Non-pigmented ciliary epithelial cell (primary cell): ENCODE measurements around the gene MSLN.

ENCODE experiments used
- DNase-seq: peaks from one replicate; pipeline ENCODE4 v3.0.0-alpha.2; 2010; ENCODE audit warnings: low read depth

MSLN gene

DNA sequence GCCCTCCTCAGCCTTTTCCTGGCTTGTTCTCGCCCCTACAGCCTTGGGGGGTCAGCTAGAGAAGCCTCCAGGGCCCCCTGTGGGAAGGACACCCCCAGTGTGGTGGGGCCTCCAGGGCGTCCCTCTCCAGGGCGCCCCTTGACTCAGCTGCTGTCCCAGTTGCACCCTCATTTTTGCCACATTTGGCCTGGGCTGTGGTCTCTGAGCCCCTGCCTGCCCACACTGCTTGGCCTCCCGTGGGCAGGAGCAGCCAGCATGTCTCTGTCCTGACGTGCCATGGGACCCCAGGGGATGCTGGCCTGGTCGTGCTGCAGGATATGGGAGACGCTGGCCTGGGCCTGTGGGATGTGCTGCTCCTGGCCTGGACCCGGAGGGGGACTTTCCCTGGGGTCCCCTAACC is 32.9 kb downstream of the MSLN start:
- DNase-seq: no peak

DNA sequence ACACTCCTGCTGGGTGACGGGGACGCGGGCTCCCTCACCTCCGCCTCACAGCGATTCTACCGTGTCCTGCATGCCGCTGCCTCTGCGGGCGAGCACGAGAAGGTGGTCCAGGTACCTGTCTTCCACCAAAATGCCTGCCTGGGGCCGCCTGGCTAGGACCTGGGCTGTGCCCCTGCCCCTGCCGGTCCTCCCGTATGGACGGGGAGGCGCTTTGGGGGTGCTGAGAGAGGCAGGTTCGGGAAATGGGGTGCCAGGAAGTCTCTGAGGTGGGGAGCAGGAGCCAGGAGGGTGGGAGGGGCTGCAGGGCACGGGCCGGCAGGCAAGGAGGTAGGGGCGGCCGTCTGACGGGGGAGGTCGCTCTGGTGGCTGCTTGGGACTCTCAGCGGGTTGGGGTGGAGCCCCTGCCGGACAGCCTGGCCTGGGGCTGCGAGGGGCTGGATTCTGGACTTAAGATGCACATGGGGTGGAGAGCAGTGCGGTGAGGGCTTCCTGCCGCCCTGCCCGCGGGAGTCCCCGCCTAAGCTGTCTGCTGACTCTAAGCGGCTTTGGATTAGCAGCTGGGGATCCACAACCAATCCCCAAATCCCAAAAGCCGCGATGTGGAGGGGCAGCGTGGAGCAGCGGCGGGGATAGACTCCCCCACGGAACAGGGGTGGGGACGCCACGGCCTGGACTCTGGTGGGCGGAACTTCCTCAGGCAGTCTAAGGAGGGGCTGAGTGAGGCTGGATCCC is 33.7 kb downstream of the MSLN start:
- DNase-seq: no peak

DNA sequence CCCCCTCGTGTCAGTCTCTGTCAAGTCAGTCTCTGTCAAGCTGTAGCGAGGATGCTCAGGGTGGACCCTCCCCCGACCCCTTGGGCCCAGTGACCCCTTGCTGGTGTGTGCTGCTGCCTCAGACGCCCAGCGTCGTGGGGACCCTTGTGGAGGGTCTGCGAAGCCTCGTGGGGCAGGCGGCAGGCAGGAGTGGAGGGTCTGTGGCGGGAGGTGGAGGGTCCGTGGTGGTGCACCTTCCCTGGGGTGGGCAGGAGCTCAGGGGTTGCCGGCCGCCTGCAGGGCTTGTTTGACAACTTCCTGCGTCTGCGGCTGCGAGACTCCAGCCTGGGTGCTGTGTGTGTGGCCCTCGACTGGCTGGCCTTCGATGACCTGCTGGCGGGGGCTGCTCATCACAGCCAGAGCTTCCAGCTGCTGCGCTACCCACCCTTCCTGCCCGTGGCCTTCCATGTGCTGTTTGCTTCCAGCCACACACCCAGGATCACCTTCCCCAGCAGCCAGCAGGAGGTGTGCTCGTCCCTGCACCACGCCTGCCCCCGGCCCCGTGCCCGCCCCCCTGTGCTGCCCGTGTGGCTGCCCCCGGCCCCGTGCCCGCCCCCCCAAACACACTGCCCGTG is 34.4 kb downstream of the MSLN start:
- DNase-seq: no peak

DNA sequence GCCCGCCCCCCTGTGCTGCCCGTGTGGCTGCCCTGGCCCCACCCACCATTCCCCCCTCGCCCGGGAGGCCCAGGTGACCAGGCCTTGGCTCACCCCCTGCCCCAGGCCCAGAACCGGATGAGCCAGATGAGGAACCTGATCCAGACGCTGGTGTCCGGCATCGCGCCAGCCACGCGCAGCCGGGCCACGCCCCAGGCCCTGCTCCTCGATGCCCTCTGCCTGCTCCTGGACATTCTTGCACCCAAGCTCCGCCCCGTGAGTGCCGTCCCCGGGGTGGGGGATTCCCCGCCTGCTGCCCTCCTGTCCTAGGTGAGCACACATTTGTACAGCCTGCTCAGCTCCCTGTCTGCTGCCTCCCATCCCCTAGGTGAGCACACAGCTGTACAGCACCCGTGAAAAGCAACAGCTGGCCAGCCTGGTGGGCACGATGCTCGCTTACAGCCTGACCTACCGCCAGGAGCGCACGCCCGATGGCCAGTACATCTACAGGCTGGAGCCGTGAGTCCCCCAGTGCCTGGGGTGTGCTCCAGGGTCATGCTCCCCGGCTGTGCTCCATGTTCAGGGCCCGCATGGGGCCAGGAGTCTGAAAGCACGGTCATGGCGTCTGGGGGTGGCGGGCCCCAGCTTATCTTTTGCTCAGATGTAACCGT is 35.2 kb downstream of the MSLN start:
- no peak for DNase-seq

DNA sequence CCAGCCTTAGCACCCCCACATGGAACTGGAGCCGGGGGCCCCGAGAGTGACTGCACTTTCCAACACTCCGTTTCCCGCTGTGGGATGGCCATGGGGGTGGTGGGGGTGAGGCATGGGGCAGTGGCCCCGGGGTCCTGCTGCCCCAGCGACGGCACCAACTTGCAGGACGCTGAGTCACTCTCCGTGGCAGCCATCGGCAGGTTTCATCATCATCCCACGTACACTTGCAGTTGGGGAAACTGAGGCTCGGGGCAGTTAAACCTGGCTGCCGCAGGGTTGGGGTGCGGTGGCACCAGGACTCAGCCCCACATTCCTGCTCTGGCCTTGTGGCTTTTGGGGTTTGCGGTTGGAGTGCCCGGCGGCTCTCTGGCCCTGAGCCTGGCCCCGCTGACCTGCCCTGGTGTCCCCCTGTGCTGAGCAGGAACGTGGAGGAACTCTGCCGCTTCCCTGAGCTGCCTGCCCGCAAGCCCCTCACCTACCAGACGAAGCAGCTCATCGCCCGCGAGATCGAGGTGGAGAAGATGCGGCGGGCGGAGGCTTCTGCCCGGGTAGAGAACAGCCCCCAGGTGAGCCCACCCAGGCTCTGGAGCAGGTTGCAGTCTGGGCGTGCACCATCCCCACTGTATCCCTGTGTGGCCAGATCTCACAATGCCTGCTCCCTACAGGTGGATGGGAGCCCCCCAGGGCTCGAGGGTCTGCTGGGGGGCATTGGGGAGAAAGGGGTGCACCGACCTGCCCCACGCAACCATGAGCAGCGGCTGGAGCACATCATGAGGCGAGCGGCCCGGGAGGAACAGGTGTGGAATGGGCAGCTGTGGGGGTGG is 36.0 kb downstream of the MSLN start:
- DNase-seq: no peak

DNA sequence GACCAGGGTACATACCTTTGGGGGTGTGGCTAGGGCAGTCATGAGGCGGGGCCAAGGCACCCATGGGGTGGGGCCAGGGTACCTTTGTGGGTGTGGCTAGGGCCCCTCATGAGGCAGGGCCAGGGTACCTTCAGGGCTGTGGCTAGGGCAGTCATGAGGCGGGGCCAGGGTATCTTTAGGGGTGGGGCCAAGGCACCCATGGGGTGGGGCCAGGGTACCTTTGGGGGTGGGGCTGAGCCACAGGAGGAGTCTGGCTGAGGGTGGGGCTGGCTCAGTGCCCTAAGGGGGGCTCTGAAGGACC is 36.5 kb downstream of the MSLN start:
- DNase-seq: no peak

DNA sequence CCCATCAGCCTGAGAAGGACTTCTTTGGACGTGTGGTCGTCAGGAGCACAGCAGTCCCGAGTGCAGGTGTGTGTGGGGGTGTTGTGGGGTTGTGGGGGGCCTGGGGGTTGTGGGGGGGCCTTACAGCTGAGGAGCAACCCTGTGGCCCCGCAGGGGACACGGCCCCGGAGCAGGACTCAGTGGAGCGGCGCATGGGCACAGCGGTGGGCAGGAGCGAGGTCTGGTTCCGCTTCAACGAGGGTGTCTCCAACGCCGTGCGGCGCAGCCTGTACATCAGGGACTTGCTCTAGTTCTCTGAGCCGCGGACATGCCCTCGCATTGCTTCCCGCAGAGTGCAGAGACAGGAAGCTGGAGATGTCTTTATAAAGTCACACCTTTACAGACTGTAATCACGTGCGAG is 37.2 kb downstream of the MSLN start:
- DNase-seq: no peak

DNA sequence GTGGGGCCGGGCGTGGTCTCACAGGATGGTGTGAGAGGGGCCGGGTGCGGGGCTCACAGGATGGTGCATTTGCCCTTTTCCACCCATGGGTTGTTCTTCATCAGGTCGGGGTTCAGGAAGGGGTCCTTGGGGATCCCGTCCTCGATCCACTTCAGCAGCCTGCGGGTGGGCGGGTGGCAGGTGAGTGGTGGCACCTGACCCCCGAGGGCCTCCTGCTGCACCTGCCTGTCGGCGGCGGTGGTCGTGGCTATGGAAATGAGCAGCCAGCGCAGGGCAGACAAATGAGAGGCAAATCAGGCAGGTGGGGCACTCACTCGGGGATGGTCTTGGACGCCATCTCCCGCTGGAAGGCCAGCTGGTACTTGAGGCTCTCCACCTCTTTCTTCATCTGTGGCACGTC is 38.1 kb downstream of the MSLN start:
- no peak for DNase-seq

DNA sequence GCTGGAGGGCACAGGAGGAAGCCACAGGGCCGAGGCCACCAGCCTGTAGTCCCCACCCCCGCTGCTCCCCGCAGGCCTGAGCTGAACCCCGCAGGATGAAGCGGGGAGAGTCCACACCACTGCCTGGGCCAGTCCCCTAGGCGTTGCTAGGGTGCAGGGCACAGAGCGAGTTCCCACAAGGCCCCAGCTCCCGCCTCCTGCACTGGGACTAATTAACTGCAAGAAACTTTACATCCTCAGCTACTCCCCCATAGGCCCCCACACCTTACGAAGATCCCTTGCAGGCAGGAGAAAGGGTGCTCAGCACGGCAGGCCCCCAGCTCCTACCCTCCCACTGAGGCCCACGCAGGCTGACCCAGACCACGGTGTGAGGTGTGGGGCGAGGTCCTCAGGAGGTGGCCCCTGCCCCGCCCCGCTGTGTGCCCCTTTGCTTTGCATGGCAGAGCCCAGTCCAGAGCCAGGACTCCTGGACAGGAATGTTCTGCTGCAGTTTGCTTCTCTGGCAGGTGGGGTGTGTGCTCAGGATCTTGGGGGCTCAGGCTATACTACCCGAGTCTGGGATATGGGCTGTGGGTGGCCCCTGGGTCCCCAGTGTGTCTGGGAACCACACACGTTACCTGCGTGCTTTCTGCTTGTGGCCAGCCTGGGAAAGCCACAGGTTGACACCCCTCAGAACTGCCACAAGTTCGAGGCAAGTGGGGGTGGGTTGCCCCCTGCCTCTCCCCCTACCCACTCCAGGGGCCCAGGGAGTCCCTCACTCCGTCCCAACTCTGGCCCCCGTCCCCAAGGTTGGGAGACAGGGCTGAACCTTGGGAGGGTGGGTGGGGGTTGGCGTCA is 38.8 kb downstream of the MSLN start:
- DNase-seq: no peak

DNA sequence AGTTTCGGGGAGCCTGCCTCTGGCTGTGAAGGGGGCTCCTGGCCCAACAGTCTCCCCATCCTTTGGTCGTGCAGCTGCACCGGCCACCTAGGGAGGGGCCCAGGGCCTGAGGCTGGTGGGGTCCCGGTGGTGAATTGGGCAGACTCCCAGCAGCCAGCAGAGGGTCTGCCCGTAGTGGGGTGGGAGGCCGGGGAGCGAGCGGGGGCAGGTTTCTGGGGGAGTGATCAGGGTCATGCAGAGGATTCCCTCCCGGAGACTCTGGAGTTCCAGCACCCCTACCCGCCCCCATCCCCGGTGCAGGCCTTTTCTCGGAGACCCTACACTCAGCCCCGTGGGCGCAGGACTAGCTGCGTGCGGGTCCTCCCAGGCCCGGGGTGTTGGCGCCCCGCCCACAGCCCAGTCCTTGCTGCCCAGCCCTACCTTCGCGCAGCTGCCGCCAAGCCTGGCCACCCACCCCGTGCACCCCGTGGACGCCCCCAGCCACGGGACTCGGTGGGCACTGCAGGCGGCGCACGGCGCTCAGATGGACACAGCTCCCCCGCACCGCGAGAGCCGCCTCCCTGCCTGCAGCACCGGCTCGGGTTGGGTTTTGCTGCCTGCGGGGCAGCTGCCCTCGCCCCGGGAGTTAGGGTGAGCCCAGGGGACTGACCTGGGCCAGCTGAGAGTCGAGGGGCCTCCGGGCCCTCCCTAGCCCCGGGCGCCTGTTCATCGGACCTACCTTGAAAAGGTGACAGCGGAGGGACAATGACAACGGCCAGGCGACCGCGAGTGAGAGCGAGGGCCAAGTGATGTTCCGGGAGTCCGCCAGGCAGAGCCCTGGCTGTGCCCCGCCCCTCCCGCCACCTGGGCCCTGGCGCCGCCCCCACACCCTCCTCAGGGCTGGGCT is 39.7 kb downstream of the MSLN start, which contains the start of gene GNG13:
Gene GNG13 (minus strand): TSS at position 787 of the 886 bp plus-strand sequence. CDS start 1,657 bp downstream, outside the sequence.
- no peak for DNase-seq

DNA sequence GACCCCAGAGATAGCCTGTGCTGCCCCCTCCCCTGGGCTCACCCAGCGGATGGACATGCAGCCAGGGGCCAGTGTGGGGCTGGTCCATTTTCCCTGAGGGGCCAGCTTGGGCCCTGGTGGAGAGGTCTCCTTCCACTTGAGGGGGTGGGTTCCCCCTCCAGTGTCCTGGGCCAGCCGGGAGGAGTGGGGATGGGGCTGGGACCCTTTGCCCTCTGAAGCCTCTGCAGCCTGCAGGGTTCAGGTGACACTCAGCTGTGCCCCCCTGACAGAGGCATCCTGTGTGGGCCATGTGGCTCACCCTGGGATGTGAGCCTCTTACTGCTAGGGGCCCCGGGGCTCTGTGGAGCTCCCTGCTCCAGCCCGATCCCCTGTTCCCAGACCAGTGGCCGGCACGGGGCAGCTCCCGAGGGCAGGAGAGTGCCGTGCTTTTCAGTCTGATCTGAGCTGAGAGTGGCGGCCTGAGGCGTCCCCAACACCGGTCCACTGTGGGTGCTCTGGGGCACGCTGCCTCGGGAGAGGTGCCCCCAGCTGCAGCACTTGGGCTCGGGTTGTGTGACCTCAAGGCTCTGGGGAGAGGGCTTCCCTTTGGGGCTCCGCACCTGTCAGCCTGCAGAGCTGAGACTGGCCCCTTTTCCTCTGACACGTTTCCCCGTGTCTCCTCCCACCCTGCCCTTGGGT is 40.4 kb downstream of the MSLN start:
- DNase-seq: no peak

DNA sequence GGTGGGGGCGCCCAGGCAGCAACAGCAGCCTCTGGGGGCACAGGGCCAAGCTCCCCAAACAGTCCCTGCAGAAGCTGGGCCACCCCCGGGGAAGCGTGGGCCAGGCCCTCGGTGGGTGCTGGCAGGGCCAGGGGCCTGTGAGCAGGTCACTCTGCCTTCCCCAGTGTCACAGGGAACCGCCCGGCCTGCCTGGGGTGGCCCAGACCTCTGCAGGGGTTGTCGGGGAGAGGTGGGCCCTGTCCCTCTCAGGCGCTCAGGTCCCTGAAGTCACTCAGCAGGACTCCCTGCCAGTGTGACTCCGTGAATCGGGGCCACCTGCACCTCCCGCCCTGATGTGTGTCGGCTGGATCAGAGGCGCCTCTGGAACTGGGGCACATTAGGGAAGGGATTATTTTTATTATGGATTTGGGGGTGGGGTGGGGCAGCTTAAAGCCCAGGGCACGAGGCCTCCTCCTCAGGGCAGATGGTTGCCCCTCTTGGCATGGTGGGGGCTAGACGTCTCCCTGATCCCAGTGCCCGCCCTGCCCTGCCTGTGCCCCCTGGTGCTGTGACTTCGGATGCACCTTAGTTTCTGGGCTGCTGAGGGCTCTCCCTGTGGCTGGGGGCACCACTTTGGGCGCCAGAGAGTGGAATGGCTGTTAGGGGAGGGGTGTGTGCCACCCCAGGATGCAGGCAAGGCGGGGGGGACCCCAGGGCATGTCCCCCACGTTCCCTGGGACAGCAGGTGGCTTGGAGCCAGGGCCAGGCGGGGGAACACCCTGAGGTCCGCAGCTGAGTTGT is 41.2 kb downstream of the MSLN start:
- DNase-seq: no peak

DNA sequence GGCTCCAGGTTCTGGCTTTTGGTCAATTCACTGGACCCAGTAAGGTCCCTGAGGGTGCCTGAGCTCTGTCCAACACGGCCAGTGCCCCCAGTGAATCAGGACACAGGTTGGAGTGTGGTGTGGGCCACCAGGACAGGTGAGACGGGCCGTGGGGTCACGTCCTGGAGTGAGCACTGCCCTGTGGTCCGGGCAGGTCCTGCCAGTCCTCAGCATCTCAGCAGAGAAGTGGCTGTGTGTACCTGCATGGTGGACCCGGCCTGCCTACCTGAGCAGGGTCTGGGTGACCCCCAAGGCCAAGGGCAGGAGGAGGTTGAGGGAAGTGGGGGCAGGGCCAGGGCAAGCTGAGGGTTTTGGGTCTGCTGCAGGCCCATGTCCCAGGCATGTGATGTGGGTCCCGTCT is 41.9 kb downstream of the MSLN start:
- DNase-seq: no peak

DNA sequence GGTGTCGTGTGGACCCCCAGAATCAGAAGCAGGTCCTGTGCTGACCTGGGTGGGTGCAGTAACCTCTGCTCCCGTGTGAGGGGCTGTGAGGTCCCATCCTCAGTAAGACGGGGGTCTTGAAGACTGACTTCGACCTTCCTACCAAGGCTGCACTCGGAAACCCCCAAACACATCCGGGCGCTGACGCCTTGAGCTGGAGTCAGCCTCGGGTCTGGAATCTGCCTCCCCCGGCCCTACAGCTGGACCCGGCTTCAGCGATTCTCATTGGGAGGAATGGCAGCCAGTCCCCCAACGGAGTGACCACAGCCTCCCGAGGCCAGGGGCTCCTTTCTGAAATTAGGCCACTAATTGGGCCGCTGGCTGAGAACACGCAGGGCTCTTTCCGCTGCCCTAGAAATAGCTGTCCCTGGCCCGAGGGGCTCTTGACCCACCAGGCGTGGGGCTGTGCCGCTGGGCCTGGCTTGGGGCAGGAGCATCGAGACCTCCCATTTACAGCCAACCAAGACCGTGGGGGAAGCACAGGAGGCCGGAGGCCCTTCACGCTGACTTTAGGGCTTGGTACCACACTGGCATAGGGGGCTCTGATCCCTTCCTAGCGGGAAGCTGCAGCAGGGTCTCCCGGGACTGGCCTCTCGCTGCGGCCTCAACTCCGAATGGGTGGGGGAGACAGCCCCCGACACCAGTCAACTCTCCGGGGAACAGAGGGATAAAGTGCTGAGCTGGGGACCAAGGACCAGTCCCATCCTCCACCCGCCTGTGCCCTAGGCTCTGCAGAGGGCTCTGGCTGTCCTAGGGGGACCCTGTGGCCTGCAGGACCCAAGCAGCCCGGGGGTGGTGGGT is 42.6 kb downstream of the MSLN start:
- DNase-seq: no peak

DNA sequence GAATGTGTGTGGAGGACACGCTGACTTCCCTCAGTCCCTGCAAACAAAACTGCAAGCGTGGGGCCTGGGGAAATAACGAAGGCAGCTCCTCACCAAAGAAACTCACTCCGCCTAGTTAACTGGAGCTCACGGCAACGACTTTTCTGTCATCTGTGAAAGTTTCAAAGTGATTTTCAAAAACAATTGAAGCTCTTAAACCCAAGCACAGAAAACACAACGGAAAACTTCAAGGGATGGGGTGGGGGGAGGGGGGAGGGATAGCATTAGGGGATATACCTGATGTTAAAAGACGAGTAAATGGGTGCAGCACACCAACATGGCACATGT is 43.2 kb downstream of the MSLN start:
- no peak for DNase-seq

DNA sequence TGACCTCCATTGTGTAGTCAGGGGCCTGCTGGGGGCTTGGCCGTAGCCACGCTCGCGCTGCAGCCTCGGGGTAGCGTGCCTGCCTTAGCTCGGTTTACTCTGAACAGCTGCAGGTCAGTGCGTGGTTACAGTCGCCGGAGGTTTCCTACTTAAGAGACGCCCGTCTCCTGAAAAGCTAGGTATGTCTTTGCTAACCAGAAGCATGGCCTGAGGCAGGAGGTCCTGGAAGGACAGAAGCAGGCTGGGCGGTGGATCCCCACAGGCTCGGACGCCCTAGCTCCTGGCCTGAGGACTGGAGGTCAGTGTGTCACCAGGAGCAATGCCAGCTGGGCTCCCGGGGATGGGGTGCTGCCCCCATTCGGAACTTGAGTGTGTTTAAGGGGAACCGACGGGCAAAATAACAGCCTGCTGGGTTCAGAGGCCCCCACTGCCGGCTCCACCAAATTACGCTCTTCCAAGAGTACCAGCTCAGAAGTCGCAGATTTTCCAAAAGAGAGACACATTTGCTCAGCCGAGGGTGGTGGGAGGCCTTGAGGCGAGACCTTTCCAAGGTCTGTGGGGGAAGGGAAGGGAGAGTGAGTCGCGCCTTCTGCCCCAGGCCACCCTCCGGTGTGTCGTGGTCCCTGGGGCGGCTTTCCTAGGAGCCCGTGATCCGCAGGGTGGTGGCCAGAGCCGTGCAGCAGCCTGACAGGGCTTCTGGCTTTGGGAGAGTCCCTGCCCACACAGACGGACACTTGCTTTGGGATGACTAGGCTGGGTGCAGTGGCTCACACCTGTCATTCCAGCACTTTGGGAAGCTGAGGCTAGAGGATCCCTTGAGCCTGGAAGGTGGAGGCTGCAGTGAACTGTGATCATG is 43.9 kb downstream of the MSLN start:
- DNase-seq: no peak

DNA sequence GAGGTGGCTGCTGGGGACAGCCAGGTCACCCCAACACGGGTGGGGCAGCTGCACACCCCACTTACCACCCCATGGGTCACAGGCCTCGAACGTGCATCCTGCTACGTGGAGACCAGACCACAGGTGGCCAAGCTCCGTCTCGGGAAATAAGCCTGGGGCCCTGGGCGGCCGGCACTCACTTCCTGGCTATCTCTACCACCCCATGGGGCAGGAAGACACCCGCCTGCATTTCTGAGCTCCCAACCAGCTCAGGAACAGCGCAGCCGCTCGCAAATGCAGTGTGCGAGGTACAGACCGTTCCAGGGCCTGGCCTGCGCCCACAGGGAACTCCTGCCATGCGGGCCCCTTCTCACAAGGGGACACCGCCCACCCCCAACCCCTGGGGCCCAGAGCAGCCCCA is 44.9 kb downstream of the MSLN start:
- no peak for DNase-seq
